ENCODE measurements around the gene TMEM72.

TMEM72 gene

DNA sequence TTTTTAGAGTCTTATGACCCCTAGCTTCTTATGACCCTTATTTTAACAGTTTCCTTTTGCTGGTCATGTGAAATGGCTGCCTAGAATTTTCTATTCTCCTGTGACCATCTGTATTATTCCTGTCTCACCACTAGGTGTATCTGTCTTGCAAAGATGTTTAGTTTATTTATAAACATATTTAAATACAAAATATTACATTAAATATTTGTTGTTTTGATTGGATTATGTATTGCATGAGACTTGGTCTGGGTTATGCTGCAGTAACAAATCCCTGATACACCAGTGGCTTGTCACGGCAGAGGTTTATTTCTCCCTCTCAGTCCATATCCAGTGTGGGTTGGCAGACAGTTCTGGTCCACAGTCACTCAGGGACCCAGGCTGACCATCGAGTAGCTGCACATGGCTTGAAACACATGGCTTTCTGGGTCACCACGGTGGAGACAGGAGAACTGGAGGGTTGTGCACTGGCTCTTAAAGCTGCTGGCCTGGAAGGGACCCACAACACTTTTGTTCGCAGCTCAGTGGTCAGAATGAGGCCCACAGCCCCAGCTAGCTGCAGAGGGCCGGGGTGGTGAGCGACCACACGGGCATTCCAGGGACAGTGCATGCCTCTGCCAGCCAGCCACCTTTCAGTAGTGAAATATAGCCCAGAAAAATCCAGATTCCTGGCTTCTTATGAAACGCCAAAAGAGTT lies 55.8 kb downstream of the TMEM72 start:
- H3K27me3 ChIP-seq (ENCODE audit: insufficient read depth, low read length): no peaks in the 10 kb centered on the region
- no peak overlapping the region for H3K23ac ChIP-seq (ENCODE audit: low read length)
- H3K9ac ChIP-seq (ENCODE audit: low read length): no peak overlapping the region
- no peak overlapping the region for H2BK12ac ChIP-seq (ENCODE audit: low read length)
- H3K4me1 ChIP-seq (ENCODE audit: control insufficient read depth in 1 of 2, insufficient read depth in 2 of 2, low read length in 2 of 2): peaks cover 33 to 45% of the 10 kb centered on the region in 2 experiments
- peaks cover 15% of the 10 kb centered on the region for H3K79me1 ChIP-seq (ENCODE audit: low read length)
- H3K9me3 ChIP-seq (ENCODE audit: insufficient read depth, low read depth, low read length): peaks cover 2% of the 10 kb centered on the region
- peak overlapping the region; percentile 33 for H2AFZ ChIP-seq (ENCODE audit: insufficient read depth, low read length, poor library complexity)
- H4K12ac ChIP-seq (ENCODE audit: low read depth, low read length): no peak overlapping the region
- H4K91ac ChIP-seq (ENCODE audit: low read depth, low read length): peak overlapping the region; percentile 12
- H2AK5ac ChIP-seq (ENCODE audit: low read length): no peak overlapping the region
- DNase-seq: no peak
- no peak overlapping the region for H4K8ac ChIP-seq (ENCODE audit: low read depth, low read length)
- peak overlapping the region; percentile 17 for H3K4ac ChIP-seq (ENCODE audit: low read depth, low read length)
- no peak overlapping the region for H2BK5ac ChIP-seq (ENCODE audit: low read depth, low read length, poor library complexity)
- H3K4me2 ChIP-seq (ENCODE audit: low read length): no peak overlapping the region
- no peak overlapping the region for H3K27ac ChIP-seq (ENCODE audit: low read depth, low read length)
- H3K4me3 ChIP-seq (ENCODE audit: low read depth, low read length): no peak overlapping the region
- peaks cover 4% of the 10 kb centered on the region for H3K79me2 ChIP-seq (ENCODE audit: control insufficient read depth, insufficient read depth, low read length, poor library complexity)
- no CpG with 5 or more reads among the region's 8 CpGs for WGBS (ENCODE audit: extremely low coverage, insufficient coverage, insufficient read length)
- H3K18ac ChIP-seq (ENCODE audit: low read length): peak overlapping the region; percentile 27
- peak overlapping the region; percentile 12 for H3K14ac ChIP-seq (ENCODE audit: low read length)
- no peak overlapping the region for H2BK120ac ChIP-seq (ENCODE audit: insufficient read depth, low read length, poor library complexity)
- peaks cover 24 to 28% of the 10 kb centered on the region in 2 experiments for H3K36me3 ChIP-seq (ENCODE audit: control insufficient read depth in 1 of 2, insufficient read depth in 2 of 2, low read length in 2 of 2)

- H3K4me3 ChIP-seq (ENCODE audit: low read depth, low read length): no peak overlapping the region
- peaks cover 4% of the 10 kb centered on the region for H3K79me2 ChIP-seq (ENCODE audit: control insufficient read depth, insufficient read depth, low read length, poor library complexity)
- H4K8ac ChIP-seq (ENCODE audit: low read depth, low read length): no peak overlapping the region
- H4K12ac ChIP-seq (ENCODE audit: low read depth, low read length): no peak overlapping the region
- H2BK5ac ChIP-seq (ENCODE audit: low read depth, low read length, poor library complexity): peak overlapping the region; percentile 23
- no peak overlapping the region for H2AK5ac ChIP-seq (ENCODE audit: low read length)
- H3K4me2 ChIP-seq (ENCODE audit: low read length): no peak overlapping the region
- H3K4me1 ChIP-seq (ENCODE audit: control insufficient read depth in 1 of 2, insufficient read depth in 2 of 2, low read length in 2 of 2): peaks cover 33 to 40% of the 10 kb centered on the region in 2 experiments
- no peak overlapping the region for H2BK12ac ChIP-seq (ENCODE audit: low read length)
- WGBS (ENCODE audit: extremely low coverage, insufficient coverage, insufficient read length): no CpG with 5 or more reads among the region's 4 CpGs
- H3K36me3 ChIP-seq (ENCODE audit: control insufficient read depth in 1 of 2, insufficient read depth in 2 of 2, low read length in 2 of 2): peaks cover 24 to 28% of the 10 kb centered on the region in 2 experiments
- H3K27ac ChIP-seq (ENCODE audit: low read depth, low read length): no peak overlapping the region
- H3K4ac ChIP-seq (ENCODE audit: low read depth, low read length): no peak overlapping the region
- H3K14ac ChIP-seq (ENCODE audit: low read length): no peak overlapping the region
- no peaks in the 10 kb centered on the region for H3K27me3 ChIP-seq (ENCODE audit: insufficient read depth, low read length)
- H2AFZ ChIP-seq (ENCODE audit: insufficient read depth, low read length, poor library complexity): no peak overlapping the region
- H3K9ac ChIP-seq (ENCODE audit: low read length): no peak overlapping the region
- peaks cover 15% of the 10 kb centered on the region for H3K79me1 ChIP-seq (ENCODE audit: low read length)
- H2BK120ac ChIP-seq (ENCODE audit: insufficient read depth, low read length, poor library complexity): no peak overlapping the region
- peaks cover 2% of the 10 kb centered on the region for H3K9me3 ChIP-seq (ENCODE audit: insufficient read depth, low read depth, low read length)
- H3K23ac ChIP-seq (ENCODE audit: low read length): no peak overlapping the region
- H3K18ac ChIP-seq (ENCODE audit: low read length): no peak overlapping the region
- no peak overlapping the region for H4K91ac ChIP-seq (ENCODE audit: low read depth, low read length)
- DNase-seq: no peak
Observed at GRCh38 chr10:44967616-44968015, 56.5 kb downstream of the TMEM72 start.

GRCh38 chr10:44968091-44968490 lies 57.0 kb downstream of the TMEM72 start:
- Histone ChIP-seq H3K4me1 (ENCODE audit: control insufficient read depth in 1 of 2, insufficient read depth in 2 of 2, low read length in 2 of 2) (peaks cover 32 to 41% of the 10 kb centered on the region in 2 experiments), H3K27me3 (ENCODE audit: insufficient read depth, low read length) (no peaks in the 10 kb centered on the region), H2BK5ac (ENCODE audit: low read depth, low read length, poor library complexity) (no peak overlapping the region), H3K27ac (ENCODE audit: low read depth, low read length) (no peak overlapping the region), H3K18ac (ENCODE audit: low read length) (no peak overlapping the region), H4K91ac (ENCODE audit: low read depth, low read length) (no peak overlapping the region), H3K79me2 (ENCODE audit: control insufficient read depth, insufficient read depth, low read length, poor library complexity) (peaks cover 4% of the 10 kb centered on the region), H3K9me3 (ENCODE audit: insufficient read depth, low read depth, low read length) (peaks cover 2% of the 10 kb centered on the region), H4K12ac (ENCODE audit: low read depth, low read length) (no peak overlapping the region), H3K79me1 (ENCODE audit: low read length) (peaks cover 15% of the 10 kb centered on the region), H2AFZ (ENCODE audit: insufficient read depth, low read length, poor library complexity) (no peak overlapping the region), H3K9ac (ENCODE audit: low read length) (no peak overlapping the region), H3K4ac (ENCODE audit: low read depth, low read length) (no peak overlapping the region), H2BK12ac (ENCODE audit: low read length) (no peak overlapping the region), H2BK120ac (ENCODE audit: insufficient read depth, low read length, poor library complexity) (no peak overlapping the region), H3K4me2 (ENCODE audit: low read length) (no peak overlapping the region), H4K8ac (ENCODE audit: low read depth, low read length) (no peak overlapping the region), H2AK5ac (ENCODE audit: low read length) (no peak overlapping the region), H3K14ac (ENCODE audit: low read length) (no peak overlapping the region), H3K36me3 (ENCODE audit: control insufficient read depth in 1 of 2, insufficient read depth in 2 of 2, low read length in 2 of 2) (peaks cover 24 to 31% of the 10 kb centered on the region in 2 experiments), H3K23ac (ENCODE audit: low read length) (no peak overlapping the region), H3K4me3 (ENCODE audit: low read depth, low read length) (no peak overlapping the region)
- no CpG with 5 or more reads among the region's 3 CpGs for WGBS (ENCODE audit: extremely low coverage, insufficient coverage, insufficient read length)
- peak in 1 of 2 donors; percentile 43 for DNase-seq

- no peak overlapping the region for H4K12ac ChIP-seq (ENCODE audit: low read depth, low read length)
- peaks cover 28 to 41% of the 10 kb centered on the region in 2 experiments for H3K4me1 ChIP-seq (ENCODE audit: control insufficient read depth in 1 of 2, insufficient read depth in 2 of 2, low read length in 2 of 2)
- H2BK12ac ChIP-seq (ENCODE audit: low read length): no peak overlapping the region
- H4K8ac ChIP-seq (ENCODE audit: low read depth, low read length): no peak overlapping the region
- no peak overlapping the region for H2AFZ ChIP-seq (ENCODE audit: insufficient read depth, low read length, poor library complexity)
- H3K4me2 ChIP-seq (ENCODE audit: low read length): no peak overlapping the region
- no peak overlapping the region for H3K27ac ChIP-seq (ENCODE audit: low read depth, low read length)
- no peak overlapping the region for H3K4ac ChIP-seq (ENCODE audit: low read depth, low read length)
- no peak overlapping the region for H3K14ac ChIP-seq (ENCODE audit: low read length)
- H2AK5ac ChIP-seq (ENCODE audit: low read length): no peak overlapping the region
- peaks cover 2% of the 10 kb centered on the region for H3K9me3 ChIP-seq (ENCODE audit: insufficient read depth, low read depth, low read length)
- H3K27me3 ChIP-seq (ENCODE audit: insufficient read depth, low read length): no peaks in the 10 kb centered on the region
- peaks cover 4% of the 10 kb centered on the region for H3K79me2 ChIP-seq (ENCODE audit: control insufficient read depth, insufficient read depth, low read length, poor library complexity)
- no peak overlapping the region for H3K9ac ChIP-seq (ENCODE audit: low read length)
- no peak overlapping the region for H4K91ac ChIP-seq (ENCODE audit: low read depth, low read length)
- peaks cover 24 to 31% of the 10 kb centered on the region in 2 experiments for H3K36me3 ChIP-seq (ENCODE audit: control insufficient read depth in 1 of 2, insufficient read depth in 2 of 2, low read length in 2 of 2)
- H3K4me3 ChIP-seq (ENCODE audit: low read depth, low read length): no peak overlapping the region
- WGBS (ENCODE audit: extremely low coverage, insufficient coverage, insufficient read length): no CpG with 5 or more reads among the region's 11 CpGs
- no peak overlapping the region for H2BK5ac ChIP-seq (ENCODE audit: low read depth, low read length, poor library complexity)
- no peak for DNase-seq
- no peak overlapping the region for H3K18ac ChIP-seq (ENCODE audit: low read length)
- no peak overlapping the region for H2BK120ac ChIP-seq (ENCODE audit: insufficient read depth, low read length, poor library complexity)
- peaks cover 13% of the 10 kb centered on the region for H3K79me1 ChIP-seq (ENCODE audit: low read length)
- no peak overlapping the region for H3K23ac ChIP-seq (ENCODE audit: low read length)
Observed at GRCh38 chr10:44968500-44969400, 57.6 kb downstream of the TMEM72 start.

Measured in trophoblast cell (in vitro differentiated cells and primary cell).